Upper lobe of left lung (tissue), 4 donors: ENCODE measurements around the gene COG1.

Experiments
- EP300 ChIP-seq, 4 donors: sonication (generic); formaldehyde crosslinking; IDR thresholded peaks; one replicate each; pipeline ENCODE4 v1.5.1; 2017; ENCODE audit warnings: antibody characterized with exemption in 4 of 4, control low read depth in 2 of 4
- POLR2A ChIP-seq, 4 donors: fragments of 450-650 bp; IDR thresholded peaks; one replicate each; pipeline ENCODE4 v1.5.1; 2016 to 2017; ENCODE audit warnings: antibody characterized with exemption in 4 of 4, mild to moderate bottlenecking in 2 of 4
- POLR2AphosphoS5 ChIP-seq, 2 donors: sonication (generic); formaldehyde crosslinking; IDR thresholded peaks; one replicate each; pipeline ENCODE4 v1.5.1; 2017; ENCODE audit warnings: antibody characterized with exemption in 2 of 2
- TF ChIP-seq, protein P1 (sequence below), 6 experiments: fragments of 450-650 bp in 4 of 6; fragments of 200-600 bp in 2 of 6; sonication (generic) in 2 of 6; IDR thresholded peaks; one replicate each; pipeline ENCODE4 v1.5.1; 2016 to 2019; ENCODE audit warnings: antibody characterized with exemption in 6 of 6

GRCh38 chr17:73192894-73193701 lies at the start of gene COG1:
- TF ChIP-seq, protein P1, sequence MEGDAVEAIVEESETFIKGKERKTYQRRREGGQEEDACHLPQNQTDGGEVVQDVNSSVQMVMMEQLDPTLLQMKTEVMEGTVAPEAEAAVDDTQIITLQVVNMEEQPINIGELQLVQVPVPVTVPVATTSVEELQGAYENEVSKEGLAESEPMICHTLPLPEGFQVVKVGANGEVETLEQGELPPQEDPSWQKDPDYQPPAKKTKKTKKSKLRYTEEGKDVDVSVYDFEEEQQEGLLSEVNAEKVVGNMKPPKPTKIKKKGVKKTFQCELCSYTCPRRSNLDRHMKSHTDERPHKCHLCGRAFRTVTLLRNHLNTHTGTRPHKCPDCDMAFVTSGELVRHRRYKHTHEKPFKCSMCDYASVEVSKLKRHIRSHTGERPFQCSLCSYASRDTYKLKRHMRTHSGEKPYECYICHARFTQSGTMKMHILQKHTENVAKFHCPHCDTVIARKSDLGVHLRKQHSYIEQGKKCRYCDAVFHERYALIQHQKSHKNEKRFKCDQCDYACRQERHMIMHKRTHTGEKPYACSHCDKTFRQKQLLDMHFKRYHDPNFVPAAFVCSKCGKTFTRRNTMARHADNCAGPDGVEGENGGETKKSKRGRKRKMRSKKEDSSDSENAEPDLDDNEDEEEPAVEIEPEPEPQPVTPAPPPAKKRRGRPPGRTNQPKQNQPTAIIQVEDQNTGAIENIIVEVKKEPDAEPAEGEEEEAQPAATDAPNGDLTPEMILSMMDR (IDR thresholded peaks at IDR 0.05) = peak in 1 of 6 experiments; percentile 12
- peak; percentile 43 to 60 for TF ChIP-seq POLR2AphosphoS5 (IDR thresholded peaks at IDR 0.05)
- TF ChIP-seq EP300 (IDR thresholded peaks at IDR 0.05) = no peak
- peak in 2 of 4 donors; percentile 32 to 69 for TF ChIP-seq POLR2A (IDR thresholded peaks at IDR 0.05)
